Stimulated activated CD4-positive, alpha-beta T cell treated with anti-CD3 and anti-CD28 coated beads, Interleukin-15, amount 100 ng/mL, for 48 hours (primary cell): Measurements from ENCODE around the gene DIAPH3.

Experiments used
- DNase-seq, 2 donors: peaks; one replicate each; pipeline ENCODE4 v3.0.0-alpha.2; 2020; ENCODE audit warnings: low read depth in 2 of 2

Gene DIAPH3

GRCh38 chr13:59960683-59961082 is 203.0 kb downstream of the DIAPH3 start:
- no peak for DNase-seq

GRCh38 chr13:59957438-59957837 is 206.3 kb downstream of the DIAPH3 start:
- DNase-seq = no peak

GRCh38 chr13:59954601-59955000 is 209.1 kb downstream of the DIAPH3 start:
- no peak for DNase-seq

- no peak for DNase-seq
These were observed 212.7 kb downstream of the DIAPH3 start for GRCh38 chr13:59951011-59951410.

DNA sequence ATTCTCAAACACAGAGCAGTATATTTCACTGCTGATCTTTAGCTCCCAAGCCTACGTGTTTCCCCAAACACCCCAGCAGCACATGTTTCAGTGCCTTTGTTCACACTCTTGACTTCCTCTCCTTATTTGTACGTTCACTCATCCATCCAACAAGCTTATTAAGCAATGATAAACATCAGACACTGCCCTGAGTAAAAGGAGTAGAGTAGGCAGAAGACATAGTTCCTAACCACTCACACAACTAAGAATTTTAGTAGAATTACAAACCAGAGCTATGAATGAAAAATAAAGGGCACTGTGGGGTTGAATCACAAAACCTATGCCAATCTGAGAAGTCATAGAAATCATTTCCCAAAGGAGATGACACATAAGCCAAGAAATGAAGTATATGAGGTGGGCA is 213.5 kb downstream of the DIAPH3 start:
- DNase-seq = no peak

GRCh38 chr13:59948686-59949085 is 215.0 kb downstream of the DIAPH3 start:
- DNase-seq = no peak

DNA sequence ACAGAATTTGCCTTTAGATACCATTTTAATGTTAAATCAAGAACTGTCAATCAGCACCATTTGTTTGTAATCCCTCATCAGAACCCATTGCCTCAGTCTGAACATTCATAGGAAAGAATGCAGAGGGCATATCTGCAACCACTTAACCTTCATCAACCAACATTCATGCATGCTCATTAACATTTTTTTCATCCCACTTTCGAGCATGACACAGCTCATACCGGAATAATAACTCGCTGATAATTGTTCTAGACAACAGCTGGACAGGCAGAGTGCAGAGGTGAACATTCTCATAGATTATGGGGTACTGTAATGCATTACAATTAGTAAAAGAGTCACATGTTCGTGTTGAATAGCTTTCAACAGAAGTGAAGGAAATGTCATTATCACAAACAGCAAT is 216.8 kb downstream of the DIAPH3 start:
- DNase-seq = no peak

DNA sequence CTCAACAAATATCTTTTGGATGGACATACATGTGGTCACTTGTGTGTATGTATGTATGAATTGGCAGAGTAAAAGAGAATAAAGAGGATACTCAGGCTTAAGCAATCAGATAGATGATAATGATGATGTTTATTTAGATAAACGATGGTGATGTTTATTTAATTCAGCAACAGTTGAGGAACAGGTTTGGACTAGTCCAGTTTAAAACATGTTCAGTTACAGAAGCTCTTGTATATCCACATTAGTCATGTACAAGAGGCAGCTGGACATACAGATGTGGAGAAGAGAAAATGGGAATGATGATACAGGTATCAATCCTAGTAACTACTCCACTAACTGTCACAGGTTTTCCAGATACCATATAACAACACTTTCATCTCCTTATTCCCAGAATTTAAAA is 232.1 kb downstream of the DIAPH3 start:
- DNase-seq = no peak

GRCh38 chr13:59924256-59924655 is 239.5 kb downstream of the DIAPH3 start:
- no peak for DNase-seq

- no peak for DNase-seq
These were observed 248.5 kb downstream of the DIAPH3 start for GRCh38 chr13:59915252-59915651.

DNA sequence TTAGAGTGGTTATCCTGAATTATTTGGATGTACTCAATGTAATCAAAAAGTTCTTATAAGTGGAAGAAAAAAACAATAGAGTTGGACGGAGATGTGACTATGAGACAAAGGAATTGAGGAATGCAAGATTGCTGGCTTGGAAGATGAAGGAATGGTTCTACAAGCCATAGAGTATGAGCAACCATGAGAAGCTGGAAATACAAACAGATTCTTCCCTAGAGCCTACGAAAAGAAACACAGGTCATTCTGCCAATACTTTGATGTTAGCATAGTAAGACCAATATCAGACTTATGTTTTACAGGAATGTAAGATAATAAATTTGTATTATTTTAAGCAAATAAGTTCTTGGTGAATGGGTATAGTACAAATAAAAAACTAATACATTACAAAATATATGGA is 249.2 kb downstream of the DIAPH3 start:
- no peak for DNase-seq

GRCh38 chr13:59906413-59907049 is 257.2 kb downstream of the DIAPH3 start:
- no peak for DNase-seq

DNA sequence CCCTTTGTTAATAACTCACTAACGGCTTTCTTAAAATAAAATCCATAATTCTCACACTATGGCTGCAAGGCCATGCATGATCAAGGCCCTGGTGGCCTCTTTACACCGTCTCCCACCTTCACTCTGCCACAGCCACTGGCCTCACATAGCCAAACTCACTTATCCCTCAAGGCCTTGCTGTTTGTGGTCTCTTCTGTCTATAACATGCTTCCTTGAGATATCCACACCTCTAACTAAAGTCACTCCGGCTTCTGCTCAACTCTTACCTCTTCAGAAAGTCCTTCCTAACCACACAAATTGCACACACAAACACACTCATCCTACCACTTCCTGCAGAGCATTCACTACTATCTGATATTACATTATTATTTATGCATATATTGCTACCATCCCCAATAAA is 262.5 kb downstream of the DIAPH3 start:
- no peak for DNase-seq

- DNase-seq = no peak
These were observed 265.7 kb downstream of the DIAPH3 start for GRCh38 chr13:59898066-59898465.

DNA sequence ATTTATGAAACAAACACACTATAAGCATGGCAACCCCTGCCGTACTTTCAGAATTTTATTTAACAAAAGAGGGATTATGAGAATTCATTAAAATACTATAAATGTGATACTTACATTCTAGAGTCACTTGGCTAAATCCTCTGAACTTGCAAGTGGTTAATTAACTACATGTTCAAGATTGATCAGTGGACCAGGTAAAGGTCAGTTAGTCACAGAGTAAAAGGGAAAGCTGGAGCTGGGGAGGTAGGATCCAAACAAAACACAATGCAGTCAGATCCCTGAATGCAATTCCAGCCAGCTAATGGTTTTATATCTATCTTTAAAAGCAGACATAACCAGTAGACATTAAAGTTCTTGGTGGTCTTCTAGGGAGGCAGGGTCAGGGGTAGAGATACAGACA is 270.5 kb downstream of the DIAPH3 start:
- no peak for DNase-seq

DNA sequence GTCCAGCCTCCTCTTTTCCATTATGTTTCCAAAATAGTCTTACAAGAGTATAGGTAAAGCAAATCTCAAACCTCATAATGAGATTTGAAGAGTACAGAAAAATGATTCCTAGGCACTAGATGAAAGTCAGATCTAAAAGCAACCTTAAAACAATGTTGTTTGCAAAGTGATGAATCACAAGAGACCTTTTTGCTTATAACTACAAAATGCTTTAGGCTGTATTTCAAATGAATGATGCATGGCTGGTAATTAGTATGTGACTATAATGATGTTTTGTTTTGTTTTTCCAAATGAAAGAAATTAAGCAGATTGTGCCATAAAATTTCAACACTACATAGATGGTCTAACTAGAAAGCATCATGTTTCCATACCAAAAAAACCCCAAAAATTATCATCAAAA is 272.7 kb downstream of the DIAPH3 start:
- DNase-seq = no peak

GRCh38 chr13:59890054-59890453 is 273.7 kb downstream of the DIAPH3 start:
- no peak for DNase-seq

- DNase-seq = no peak
These were observed 275.3 kb downstream of the DIAPH3 start for GRCh38 chr13:59888408-59888807.

DNA sequence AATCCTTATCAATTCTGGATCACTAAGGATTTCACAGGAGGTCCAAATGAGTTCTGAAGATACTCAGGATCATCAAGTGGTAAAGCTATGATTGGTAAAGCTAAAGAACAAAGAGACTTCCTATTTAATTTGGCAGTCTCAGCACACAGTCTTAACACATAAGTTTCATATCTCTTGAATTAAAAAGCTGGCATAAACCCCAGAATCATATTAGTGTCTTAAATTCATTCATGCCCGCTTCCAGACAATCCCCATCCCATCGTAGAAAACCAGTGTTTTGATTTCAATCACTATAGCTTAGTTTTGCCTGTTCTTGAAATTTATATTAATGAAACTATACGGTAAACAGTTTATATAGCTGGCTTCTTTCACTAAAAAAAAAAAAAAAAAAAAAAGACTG is 278.7 kb downstream of the DIAPH3 start:
- DNase-seq = no peak

DNA sequence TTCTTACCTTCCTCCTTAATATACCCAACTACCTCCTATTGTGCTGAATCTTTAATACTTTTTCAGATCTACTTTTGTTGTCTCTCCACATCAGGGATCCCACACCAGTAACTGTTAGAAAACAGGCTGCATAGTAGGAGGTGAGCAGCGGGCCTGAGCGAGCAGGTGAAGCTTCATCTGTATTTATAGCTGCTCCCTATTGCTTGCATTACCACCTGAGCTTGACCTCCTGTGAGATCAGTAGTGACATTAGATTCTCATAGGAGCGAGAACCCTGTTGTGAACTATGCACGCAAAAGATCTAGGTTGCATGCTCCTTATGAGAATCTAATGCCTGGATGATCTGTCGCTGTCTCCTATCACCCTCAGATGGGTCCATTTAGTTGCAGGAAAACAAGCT is 279.8 kb downstream of the DIAPH3 start:
- no peak for DNase-seq

GRCh38 chr13:59880468-59880867 is 283.3 kb downstream of the DIAPH3 start:
- no peak for DNase-seq

DNA sequence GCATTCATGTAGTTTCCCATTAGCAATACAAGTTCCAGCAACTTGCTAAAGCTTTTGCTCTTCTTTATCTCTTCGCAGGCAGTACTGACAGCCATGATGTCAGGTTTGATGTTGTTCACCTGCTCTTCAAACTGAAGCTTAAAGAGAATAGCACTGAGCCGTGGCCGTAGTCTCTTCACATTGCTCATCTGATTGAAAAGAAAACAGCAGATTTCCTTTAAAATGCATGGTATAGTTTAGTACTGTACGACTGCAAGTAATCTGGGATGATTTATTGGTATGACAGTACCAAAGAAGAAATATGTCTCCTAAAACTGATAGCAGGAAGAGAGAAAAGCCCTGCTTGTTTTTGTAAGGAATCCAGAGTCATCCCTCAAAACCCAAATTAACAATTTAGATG is 284.4 kb downstream of the DIAPH3 start:
- no peak for DNase-seq

DNA sequence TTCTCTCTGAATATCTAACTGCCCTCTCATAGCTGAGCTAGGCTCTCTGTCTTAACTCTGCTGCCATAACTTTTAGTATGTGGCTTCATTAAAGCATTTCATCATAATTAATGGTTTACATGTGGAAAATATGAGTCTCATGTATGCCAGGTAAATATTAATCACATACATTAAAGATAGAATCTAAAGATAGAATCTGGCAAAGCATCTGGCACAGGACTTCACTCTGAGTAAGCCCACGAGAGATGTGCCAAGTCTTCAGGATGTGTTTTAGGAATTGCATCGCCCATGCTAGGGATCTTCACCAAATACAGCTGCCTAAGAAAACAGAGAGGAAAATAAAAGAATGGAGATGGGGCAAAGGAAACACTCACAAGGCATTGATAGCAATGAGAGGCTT is 285.8 kb downstream of the DIAPH3 start:
- DNase-seq = no peak

- DNase-seq = no peak
These were observed 288.8 kb downstream of the DIAPH3 start for GRCh38 chr13:59874973-59875372.
